Mammary epithelial cell (primary cell): ENCODE measurements around the gene ZNF672.

ENCODE experiments used
- CTCF ChIP-seq, 2 donors: IDR thresholded peaks in 1 of 2; conservative IDR thresholded peaks in 1 of 2; 2 replicates each; pipeline ENCODE4 v1.5.1; 2011 to 2012; ENCODE audit warnings: inconsistent platforms in 2 of 2, low read length in 2 of 2, mild to moderate bottlenecking in 2 of 2, control low read depth in 1 of 2, low read depth in 1 of 2; ENCODE audit not compliant: insufficient read depth in 1 of 2; ENCODE audit errors: extremely low read depth in 1 of 2
- EZH2 ChIP-seq: IDR thresholded peaks from 2 replicates; pipeline ENCODE4 v1.6.1; 2012; ENCODE audit warnings: low read length, inconsistent platforms, borderline replicate concordance

- TF ChIP-seq CTCF (conservative IDR thresholded peaks at IDR 0.05 in 1 of 2, IDR thresholded peaks at IDR 0.05 in 1 of 2; ENCODE audit: extremely low read depth in 1 of 2, insufficient read depth in 1 of 2, low read depth in 1 of 2, low read length in 2 of 2) (no peak), EZH2 (no peak)
Measured at GRCh38 chr1:248842781-248843331, 4.8 kb downstream of the ZNF672 start.
